Stimulated activated CD4-positive, alpha-beta T cell treated with anti-CD3 and anti-CD28 coated beads, TNF-alpha, amount 100 ng/mL, for 1 hour (primary cell): ENCODE results near the gene OR2A14.
"Not testable (repeated sequence)": the region's sequence is repeated elsewhere in the genome, so short reads cannot be mapped to it uniquely, and the experiment has no call there.

Source experiments
- DNase-seq, 3 donors: peaks; one replicate each; pipeline ENCODE4 v3.0.0-alpha.2; 2020; ENCODE audit warnings: low read depth in 3 of 3, low spot score in 1 of 3

The OR2A14 gene, protein sequence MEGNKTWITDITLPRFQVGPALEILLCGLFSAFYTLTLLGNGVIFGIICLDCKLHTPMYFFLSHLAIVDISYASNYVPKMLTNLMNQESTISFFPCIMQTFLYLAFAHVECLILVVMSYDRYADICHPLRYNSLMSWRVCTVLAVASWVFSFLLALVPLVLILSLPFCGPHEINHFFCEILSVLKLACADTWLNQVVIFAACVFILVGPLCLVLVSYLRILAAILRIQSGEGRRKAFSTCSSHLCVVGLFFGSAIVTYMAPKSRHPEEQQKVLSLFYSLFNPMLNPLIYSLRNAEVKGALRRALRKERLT

GRCh38 chr7:144122876-144123275 lies at the start of gene OR2A14:
TSS of gene OR2A14 (plus strand) at chr7:144123176. CDS start at chr7:144129113, 5,937 bp downstream.
- no peak for DNase-seq

DNA sequence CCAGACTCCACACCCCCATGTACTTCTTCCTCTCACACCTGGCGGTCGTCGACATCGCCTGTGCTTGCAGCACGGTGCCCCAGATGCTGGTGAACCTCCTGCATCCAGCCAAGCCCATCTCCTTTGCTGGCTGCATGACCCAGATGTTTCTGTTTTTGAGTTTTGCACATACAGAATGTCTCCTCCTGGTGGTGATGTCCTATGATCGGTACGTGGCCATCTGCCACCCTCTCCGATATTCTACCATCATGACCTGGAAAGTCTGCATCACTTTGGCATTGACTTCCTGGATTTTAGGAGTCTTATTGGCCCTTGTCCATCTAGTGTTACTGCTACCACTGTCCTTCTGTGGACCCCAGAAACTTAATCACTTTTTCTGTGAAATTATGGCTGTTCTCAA lies 48.6 kb upstream of the OR2A14 start:
- DNase-seq, result no peak

DNA sequence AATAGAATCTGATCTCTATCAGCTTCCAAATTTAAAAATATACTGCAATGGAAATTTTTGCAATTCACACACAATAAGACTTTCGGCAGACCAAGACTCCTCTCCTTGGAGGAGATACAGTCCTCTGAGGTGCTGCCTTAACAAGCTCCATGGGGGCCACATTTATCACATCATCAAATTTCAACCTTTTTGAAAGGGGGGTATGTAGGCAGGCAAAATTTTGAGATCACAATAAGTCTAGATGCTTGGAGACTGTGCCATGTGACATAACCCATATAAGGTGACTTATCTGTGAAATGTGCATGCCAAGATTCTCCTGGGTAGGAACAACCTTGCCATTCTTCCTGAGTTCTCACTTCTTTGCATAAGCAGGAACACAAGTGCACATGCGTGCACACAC lies 37.0 kb upstream of the OR2A14 start, which contains the start of gene OR2A12:
TSS of gene OR2A12 (plus strand) at position 301 of the 400 bp plus-strand sequence. CDS start 8,830 bp downstream, outside the sequence.
- DNase-seq, result no peak

DNA sequence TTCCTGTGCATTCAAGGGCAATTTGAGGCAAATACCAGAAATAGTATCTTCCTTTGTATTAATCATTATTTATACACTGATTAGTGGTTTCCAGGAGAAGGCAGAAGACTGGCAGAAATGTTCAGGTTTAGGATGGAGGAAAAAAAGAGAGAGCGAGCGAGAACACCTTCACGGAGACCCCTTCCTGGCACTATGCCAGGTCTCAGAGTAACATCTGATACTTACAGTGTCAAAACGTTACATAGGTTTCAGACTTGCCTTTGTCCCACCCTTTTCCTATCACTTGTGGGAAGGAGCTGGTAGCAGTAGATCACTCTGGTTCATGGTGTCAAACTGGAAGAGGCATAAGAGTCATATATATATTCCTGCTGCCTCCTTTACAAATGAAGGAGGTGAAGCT lies 36.2 kb upstream of the OR2A14 start:
- no peak for DNase-seq

DNA sequence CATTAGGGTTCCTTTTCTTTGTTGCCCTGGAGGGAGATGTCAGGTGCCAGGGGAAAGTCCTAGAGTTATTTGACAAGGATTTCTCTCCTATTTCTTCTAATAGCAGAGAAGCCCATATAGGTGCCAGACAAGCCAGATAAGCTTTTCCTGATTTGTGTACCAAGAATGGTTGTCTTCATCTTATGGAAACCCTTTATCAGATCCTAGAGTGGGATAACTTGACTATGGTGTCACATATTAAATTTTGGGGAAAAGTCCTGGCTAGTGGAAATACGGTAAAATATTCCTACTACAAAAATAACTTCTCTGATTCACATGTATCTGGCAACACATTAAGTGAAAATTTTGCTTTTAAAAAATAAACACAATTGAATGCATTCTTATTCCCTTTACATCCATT lies 35.7 kb upstream of the OR2A14 start:
- DNase-seq, result no peak

- no peak for DNase-seq
These were observed 32.3 kb upstream of the OR2A14 start for GRCh38 chr7:144090667-144091066.

GRCh38 chr7:144098776-144099175 lies 24.2 kb upstream of the OR2A14 start:
- DNase-seq, result no peak

DNA sequence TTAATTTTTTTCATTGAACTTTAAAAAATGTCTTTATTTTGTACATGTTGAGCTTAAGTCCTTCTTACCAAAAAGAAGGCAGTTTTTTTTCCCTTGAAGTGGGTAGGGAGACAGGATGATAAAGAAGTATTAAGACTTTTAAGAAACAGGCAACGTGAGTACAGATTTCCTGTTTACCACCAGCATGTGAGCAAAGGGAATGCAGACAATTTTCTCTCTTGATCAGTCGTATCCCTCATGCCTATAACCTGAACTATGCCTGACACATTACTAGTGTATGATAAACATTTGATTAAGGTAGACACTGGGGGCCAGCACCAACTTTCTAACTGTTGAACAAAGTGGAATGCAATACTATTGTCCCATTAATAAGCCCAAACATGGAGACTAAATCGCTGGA lies 22.4 kb upstream of the OR2A14 start:
- no peak for DNase-seq

- DNase-seq, result no peak
These were observed 20.9 kb upstream of the OR2A14 start for GRCh38 chr7:144102041-144102440.

GRCh38 chr7:144105211-144105610 lies 17.8 kb upstream of the OR2A14 start:
- DNase-seq, result no peak

DNA sequence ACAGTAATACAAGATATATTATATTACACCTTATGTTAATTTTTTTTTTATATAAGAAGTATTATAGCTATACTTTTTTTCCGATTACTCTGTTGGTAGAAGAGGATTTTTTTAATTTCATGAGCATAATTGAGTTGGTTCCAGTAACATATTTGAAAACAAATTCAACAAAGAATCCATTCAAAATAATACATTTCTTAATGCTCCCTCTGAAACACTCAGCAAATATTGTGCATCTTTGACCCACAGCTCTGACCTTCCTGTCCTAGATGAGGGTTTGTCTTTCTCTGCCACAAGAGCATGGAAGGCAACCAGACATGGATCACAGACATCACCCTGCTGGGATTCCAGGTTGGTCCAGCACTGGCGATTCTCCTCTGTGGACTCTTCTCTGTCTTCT lies 13.7 kb upstream of the OR2A14 start, which contains the start of gene OR2A2:
TSS of gene OR2A2 (plus strand) at position 301 of the 400 bp plus-strand sequence. CDS start at position 301, 0 bp downstream.
- no peak for DNase-seq

- no peak for DNase-seq
These were observed 12.7 kb upstream of the OR2A14 start for GRCh38 chr7:144110272-144110671.

DNA sequence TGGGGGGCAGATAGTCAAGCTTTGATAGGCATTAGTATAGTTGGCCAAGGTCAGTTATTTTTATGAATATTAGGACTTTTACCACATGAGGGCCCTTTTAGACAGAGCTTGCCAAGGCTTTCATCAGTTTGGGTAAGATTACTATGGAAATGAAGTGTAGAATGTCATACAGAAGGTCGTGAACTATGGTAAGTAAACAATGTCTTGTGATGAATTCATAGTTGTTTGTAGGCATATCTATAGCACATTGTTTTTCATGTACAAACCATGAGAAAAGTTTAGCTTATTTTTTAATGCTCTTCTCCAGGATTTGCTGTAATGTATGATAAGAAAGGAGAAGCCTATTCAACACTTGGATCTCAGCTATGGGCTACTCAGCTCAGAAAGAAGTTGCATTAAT lies 9.3 kb upstream of the OR2A14 start:
- no peak for DNase-seq

- DNase-seq, result no peak
These were observed 4.6 kb upstream of the OR2A14 start for GRCh38 chr7:144118341-144118740.

GRCh38 chr7:144127714-144128334 lies 4.8 kb downstream of the OR2A14 start:
- DNase-seq, result peak; percentile 58 to 90 (median 66)

DNA sequence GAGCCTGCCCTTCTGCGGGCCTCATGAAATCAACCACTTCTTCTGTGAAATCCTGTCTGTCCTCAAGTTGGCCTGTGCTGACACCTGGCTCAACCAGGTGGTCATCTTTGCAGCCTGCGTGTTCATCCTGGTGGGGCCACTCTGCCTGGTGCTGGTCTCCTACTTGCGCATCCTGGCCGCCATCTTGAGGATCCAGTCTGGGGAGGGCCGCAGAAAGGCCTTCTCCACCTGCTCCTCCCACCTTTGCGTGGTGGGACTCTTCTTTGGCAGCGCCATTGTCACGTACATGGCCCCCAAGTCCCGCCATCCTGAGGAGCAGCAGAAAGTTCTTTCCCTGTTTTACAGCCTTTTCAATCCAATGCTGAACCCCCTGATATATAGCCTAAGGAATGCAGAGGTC lies 6.6 kb downstream of the OR2A14 start:
- not testable (repeated sequence) for DNase-seq

DNA sequence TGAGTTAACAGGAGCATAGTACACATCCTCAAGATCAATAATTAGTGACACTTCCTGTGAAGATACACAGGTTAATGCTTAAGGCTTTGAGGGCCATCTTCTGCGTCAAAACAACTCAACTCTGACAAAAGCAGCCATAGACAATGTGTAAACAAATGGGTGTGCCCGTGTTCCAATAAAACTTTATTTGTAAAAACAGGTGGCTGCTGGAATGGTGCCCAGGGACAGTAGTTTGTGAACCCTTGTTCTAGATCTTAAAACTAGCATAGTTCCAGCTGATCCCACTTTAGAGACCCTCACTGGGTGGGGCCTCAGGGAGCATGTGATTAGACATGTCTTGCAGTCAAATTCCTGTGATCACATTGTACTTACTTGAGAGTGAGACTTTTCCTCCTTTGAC lies 7.8 kb downstream of the OR2A14 start:
- no peak for DNase-seq

GRCh38 chr7:144132262-144132661 lies 9.3 kb downstream of the OR2A14 start:
- DNase-seq, result no peak

DNA sequence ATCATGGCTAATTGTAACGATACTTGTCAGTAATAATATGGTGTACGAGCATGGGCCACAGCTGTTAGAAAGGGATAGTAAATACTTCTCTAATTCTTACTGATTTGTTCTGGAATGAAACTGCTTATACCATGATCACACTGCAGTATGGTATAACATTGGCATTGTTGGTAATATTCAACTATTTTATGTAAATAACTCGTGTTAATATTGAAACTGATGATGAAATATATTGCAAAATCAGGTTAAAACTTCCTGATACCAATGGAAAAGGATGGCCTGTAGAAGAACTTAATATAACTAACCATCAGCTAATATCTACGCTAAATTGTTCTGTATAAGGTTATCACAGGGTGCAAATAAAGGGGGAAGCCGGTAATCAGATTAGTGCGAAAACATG lies 10.3 kb downstream of the OR2A14 start:
- DNase-seq, result no peak

DNA sequence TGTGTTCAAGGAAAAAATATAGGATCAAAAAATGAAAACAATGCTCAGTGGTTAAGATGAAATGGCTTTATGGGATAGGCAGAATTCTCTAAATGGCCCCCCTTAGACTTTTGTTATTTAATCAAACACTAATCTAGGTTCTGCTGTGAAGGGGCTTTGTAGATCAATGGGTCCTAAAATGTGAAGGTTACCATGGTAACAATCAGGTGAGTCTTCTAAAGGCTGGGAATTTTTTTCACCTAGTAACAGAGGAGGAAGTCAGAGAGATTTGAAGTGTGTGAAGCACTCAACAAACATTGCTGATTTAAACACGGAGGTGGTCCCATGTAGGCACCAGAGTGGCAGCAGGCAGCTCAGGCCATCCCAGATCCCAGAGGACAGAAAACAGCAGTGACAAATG lies 11.1 kb downstream of the OR2A14 start:
- no peak for DNase-seq

- DNase-seq, result no peak
These were observed 14.5 kb downstream of the OR2A14 start for GRCh38 chr7:144137501-144137900.

DNA sequence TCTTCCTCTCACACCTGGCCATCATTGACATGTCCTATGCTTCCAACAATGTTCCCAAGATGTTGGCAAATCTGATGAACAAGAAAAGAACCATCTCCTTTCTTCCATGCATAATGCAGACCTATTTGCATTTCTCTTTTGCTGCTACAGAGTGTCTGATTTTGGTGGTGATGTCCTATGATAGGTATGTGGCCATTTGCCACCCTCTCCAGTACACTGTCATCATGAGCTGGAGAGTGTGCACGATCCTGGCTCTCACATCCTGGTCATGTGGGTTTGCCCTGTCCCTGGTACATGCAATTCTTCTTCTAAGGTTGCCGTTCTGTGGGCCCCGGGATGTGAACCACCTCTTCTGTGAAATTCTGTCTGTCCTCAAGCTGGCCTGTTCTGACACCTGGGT lies 19.2 kb downstream of the OR2A14 start:
- DNase-seq, result no peak

GRCh38 chr7:144144426-144144825 lies 21.4 kb downstream of the OR2A14 start:
- no peak for DNase-seq
